T47D (cell line): ENCODE measurements around the gene ADGRF5.

ENCODE experiments used
- DNase-seq, 2 experiments: peaks; one replicate each; pipeline versions ENCODE4 v3.0.0 to v3.0.0-alpha.2; 2011 to 2012; ENCODE audit warnings: low read depth in 1 of 2, low spot score in 1 of 2
- JUND ChIP-seq: IDR thresholded peaks from 2 replicates; pipeline ENCODE4 v1.6.1; 2012; ENCODE audit warnings: low read depth
- in situ Hi-C: cut with HindIII; loops from 2 replicates; pipeline ENCODE4 v1.10.0; 2016; ENCODE audit warnings: low sequenced_read_pairs, low pct_unique_long_range_greater_than_20kb

Gene ADGRF5

DNA sequence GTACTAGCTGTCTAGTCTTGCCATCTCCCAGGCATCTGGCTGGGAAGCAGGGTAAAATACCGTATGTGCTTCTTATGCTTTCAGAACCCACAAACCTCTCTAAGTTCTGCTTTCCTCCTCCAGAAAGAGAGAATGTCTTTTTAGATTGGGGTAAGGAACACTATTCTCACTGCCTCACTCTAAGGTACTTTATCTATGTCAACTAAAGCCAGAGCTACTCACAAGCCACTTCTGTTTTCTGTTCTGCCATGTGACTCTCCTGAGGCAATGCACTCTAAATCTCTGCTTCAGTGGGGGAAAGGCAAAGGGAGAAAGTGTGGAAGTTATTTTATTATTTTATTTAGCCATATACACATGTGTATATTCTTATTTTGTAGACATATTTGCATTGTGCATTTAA lies 112.9 kb downstream of the ADGRF5 start:
- no peak for DNase-seq
- TF ChIP-seq JUND: no peak
- in situ Hi-C loops: no loop called here
